DOHH2 (cell line): ENCODE measurements around the gene TFDP1.

Source experiments
- CTCF ChIP-seq: fragments of 200-600 bp; sonication (generic); IDR thresholded peaks from one replicate; pipeline ENCODE4 v1.5.1; 2014; ENCODE audit warnings: antibody characterized with exemption, mild to moderate bottlenecking, low read depth, low read length; ENCODE audit not compliant: poor library complexity, severe bottlenecking
- EZH2phosphoT487 ChIP-seq: fragments of 200-600 bp; sonication (generic); IDR thresholded peaks from 2 replicates; pipeline ENCODE4 v1.6.1; 2017; ENCODE audit warnings: borderline replicate concordance, mild to moderate bottlenecking, antibody characterized with exemption, low read length, moderate library complexity, mixed read lengths

GRCh38 chr13:113535381-113535781, 49.2 kb upstream of the TFDP1 start:
- TF ChIP-seq CTCF (no peak), EZH2phosphoT487 (no peak)
